Measurements from ENCODE around the gene G3BP2.

GRCh38 chr4:75675004-75675531 is 1.9 kb upstream of the G3BP2 start:
- TF ChIP-seq EZH2 (IDR thresholded peaks at IDR 0.05) (no peak), POLR2AphosphoS5 (IDR thresholded peaks at IDR 0.05; ENCODE audit: borderline replicate concordance, low read depth, low read length) (peak; percentile 42; the same call in 1 of the 2 replicates), FOXP2 (optimal IDR thresholded peaks at IDR 0.05; ENCODE audit: control extremely low read depth, extremely low read length, insufficient read depth) (no peak)

Data from SK-N-MC (cell line).